Kidney tubule cell (primary cell): Measurements from ENCODE around the gene FKBP3.
"Not testable (repeated sequence)": the region's sequence is repeated elsewhere in the genome, so short reads cannot be mapped to it uniquely, and the experiment has no call there.

ENCODE experiments used
- DNase-seq: peaks from one replicate; pipeline ENCODE4 v3.0.0-alpha.2; 2018; ENCODE audit warnings: low spot score

Gene FKBP3

DNA sequence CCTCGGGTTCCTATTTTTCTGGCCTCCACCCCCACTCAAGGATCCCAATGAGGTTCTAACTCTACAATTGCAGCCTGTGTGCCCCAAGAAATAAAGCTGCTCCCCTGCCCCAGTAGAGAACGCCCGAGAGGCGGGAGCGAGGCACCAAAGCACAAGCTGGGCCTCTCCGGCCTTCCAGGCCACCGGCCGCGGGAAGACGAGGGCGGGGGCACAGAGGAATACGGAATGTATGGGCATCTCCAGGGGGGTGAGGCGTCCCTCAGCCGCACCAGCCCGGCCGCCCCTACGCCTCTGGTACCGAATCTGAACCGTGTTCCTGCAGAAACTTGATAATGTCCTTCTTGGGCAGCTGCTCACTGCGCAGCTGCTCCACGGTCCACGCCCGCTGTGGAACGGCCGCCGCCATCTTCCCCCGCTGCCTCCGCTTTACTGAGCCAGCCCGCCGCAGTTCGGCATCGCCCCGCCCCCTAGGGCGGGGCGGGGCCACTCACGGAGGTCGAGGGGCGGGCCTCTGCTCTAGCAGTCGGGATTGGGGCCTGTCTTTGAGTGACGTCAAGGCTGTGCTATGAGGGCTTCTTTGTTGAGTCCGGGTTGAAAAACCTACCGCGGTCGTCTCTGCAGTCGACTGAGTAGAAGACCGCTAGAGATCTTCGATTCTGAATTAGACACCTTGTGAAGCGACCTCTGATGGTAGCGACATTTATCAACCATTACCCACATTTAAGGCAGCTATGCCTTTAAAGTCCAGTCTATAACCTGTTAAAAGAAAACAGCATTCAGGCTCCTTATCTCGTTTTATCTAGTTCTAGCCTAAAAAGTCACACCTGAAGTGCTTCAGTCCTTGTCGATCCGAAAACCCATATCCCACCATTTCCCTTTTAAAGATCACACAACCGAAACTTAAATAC lies at the start of gene FKBP3:
Gene FKBP3 (minus strand): TSS at position 431 of the 908 bp plus-strand sequence. CDS start 25 bp downstream, at position 406.
- peak; percentile 99 for DNase-seq

DNA sequence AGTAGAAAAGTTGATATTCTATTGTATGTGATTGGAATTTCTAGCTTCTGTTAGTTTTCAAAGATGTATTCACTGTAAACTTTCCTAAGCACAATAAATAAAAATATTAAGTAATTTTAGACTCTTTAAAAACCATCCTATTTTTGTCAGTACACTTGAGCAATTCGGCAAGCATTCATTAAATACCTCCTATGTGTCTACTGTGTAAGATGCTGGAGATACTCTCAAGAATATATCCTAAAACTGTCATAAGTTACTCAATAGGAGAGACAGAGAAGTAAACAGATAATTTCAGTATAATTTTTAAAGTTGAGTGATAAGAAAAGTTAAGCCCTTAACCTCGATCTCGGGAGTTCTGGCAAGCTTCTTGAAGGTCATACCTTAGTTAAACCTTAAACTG lies 47.5 kb upstream of the FKBP3 start:
- no peak for DNase-seq

DNA sequence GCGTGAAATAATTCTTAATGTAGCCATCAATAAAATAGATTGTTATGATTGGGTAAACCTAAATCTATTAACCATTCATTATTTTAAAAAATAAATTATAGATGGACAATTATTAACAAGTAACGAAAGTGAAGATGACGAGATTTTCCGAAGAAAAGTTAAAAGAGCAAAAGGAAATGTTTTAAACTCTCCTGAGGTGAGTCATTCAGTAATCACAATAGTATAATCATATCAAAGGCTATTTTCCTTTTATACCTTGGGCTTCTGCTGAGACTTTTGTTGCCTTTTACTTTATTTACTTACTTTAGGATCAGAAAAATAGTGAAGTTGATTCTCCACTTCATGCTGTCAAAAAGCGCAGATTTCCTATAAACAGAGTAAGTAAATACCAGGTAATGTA lies 47.0 kb upstream of the FKBP3 start:
- DNase-seq: no peak

DNA sequence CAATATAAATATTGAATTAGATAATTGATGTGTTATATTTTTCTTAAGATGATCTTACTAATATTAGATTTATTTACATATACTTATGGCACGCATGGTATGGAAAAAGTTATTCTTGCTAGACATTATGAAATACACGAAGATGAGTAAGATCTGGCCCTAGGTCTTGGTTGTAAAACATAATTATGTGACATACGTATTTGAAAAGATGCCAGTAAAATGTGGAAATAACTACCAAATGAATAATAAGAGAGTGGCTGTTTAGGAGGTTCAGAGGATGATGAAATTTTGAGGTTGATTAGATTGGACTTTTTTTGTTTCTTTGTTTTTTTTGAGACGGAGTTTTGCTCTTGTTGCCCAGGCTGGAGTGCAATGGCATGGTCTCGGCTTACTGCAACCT lies 42.8 kb upstream of the FKBP3 start:
- DNase-seq: no peak

DNA sequence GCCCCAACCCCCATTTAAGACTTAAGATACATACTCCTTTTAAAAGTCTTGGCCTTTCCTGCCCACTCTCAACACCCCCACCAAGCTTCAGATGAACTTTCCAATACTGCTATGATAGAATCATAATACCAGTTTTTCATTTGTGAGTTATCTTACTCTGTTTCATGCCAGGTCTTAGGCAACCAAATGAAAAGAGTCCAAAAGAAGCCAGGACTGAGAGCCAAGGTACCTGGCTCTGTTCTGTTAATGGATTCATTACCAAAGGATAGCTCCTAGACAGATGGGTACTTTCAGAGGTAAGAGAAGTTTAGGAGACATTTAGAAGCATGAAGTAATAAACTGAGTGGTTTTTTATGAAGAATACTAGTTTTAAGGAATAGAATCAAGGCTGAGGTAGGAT lies 35.6 kb upstream of the FKBP3 start:
- no peak for DNase-seq

DNA sequence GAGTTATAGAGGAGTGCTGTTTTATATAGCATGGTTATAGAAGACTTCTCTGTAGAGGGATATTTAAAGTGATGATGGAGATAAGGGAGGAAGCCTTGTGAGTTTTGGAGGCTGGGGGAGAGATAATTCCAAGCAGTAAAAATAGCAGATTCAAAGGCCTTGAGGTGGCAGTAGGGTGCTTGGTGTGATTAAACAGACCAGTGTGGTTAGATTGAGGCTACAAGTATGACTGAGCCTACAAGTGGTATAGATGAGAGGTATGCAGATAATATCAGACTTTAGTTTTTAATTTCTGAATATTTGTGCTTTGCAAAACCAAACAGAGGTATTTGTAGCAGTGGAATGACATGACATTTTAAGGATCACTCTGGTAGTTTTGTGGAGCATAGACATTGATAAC lies 21.8 kb upstream of the FKBP3 start:
- DNase-seq: no peak

DNA sequence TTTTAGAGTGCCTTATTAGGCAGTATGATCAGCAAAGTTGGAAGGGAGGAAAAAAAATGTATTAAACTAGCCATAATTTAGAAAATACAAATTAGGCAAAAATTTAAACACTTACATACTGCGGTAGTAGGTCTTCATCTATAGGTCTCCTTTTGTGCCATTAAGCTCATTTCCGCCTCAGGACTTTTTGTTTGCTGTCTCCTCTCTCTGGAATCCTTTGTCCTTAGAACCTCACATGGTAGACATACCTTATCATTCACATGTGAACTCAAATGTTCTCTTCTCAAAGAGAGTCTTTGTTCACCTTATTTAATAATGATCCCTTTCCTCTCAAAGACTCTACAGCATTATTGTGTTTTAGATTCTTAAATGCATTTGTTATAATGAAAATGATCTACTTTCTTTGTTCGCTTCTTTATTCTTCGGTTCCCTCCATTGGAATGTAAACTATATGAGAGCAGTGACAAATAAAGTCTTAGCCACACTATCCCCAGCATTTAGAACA lies 16.2 kb upstream of the FKBP3 start:
- DNase-seq: no peak

DNA sequence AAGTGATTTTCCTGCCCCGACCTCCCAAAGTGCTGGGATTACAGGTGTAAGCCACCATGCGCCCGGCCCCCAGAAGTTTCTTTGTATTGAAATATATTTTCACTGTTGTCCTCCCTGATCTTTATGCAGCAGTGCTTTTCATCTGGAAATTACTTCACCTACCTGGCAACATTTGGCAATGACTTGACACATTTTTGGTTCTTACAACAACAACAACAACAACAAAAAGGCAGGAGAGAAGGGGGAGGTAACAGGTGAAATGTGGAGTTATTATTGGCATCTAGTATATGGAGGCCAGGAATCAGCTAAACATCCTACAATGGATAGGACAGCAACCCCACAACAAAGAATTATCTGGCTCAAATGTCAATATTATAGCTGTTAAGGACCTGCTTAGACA lies 15.3 kb upstream of the FKBP3 start:
- DNase-seq: no peak

DNA sequence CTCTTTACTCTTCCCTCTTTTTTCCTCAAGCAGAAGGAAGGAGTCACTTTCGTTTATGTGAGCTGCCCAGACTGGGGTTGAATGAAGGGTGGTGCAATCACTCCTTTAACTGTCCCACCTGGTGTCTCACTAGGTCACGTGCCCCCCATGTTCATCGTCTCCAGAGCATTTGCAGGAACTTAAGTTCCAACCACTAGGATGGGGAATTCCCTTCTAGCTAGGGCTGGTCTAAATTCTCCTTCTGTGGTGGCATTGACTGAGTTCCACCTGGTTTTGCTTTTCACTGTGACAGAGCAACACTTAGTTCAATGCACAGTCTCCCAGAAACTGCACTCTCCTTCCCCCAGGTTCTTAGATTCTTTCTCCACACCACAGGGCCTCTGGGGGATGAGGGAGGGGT lies 10.9 kb upstream of the FKBP3 start:
- no peak for DNase-seq

DNA sequence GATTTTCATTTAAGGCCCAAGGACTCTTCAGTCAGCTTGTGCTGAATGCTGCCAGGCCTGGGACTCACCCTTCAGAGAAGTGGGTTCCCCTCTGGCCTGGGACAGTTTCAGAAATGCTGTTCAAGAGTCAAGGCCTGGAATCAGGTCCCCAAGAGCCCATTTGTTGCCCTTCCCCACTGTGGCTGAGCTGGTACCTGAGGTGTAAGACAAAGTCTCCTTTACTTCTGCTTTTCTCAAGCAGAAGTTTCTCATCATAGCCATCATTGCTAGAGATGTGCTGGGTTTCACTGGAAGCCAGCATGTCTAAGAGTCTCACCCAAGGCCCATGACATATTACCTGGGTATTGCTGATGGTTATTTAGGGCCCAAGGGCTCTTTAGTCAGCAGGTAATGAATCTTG lies 10.4 kb upstream of the FKBP3 start:
- DNase-seq: no peak

DNA sequence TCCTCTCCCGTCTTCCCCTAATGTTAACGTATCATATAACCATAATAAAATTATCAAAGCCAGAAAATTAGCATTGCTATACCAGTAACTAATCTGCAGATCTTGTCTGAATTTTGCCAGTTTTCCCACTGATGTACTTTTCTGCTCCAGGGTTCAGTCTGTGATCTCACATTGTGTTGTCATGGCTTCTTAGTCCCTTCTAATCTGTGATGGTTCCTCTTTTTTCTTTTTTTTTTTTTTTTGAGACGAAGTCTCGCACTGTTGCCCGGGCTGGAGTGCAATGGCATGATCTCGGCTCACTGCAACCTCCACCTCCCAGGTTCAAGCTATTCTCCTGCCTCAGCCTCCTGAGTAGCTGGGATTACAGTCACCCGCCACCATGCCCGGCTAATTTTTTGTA lies 7.8 kb upstream of the FKBP3 start:
- DNase-seq: not testable (repeated sequence)

DNA sequence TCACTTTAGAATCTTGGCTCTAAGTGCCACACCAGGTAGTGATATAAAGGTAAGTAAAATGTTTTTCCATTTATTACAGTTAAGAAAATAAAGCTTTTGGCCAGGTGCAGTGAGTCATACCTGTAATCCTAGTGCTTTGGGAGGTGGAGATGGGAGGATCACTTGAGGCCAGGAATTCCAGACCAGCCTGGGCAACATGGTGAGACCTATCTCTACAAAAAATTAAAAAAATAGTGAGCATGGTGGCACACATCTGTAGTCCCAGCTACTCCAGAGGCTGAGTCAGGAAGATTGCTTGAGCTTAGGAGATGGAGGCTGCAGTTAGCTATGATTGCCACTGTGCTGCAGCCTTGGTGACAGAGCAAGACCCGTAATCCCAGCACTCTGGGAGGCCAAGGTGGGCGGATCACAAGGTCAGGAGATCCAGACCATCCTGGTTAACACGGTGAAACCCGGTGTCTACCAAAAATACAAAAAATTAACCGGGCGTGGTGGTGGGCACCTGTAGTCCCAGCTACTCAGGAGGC lies 6.4 kb upstream of the FKBP3 start:
- peak; percentile 9 for DNase-seq

DNA sequence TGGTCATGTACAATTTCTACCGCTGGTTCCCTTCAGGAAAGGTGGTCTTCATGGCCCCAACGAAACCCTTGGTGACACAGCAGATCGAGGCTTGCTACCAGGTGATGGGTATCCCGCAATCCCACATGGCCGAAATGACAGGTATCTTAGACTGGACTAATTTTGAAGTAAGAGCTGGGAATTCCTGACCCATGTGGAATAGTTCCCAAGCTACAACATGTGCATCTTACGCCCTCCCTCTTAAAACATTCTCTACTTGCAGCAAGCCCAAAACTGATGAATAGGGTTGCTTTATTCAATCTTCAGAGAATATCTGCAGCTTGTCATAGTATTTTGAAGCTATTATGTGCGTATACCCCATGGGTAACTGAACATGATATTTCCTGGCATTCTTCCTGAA lies 2.1 kb upstream of the FKBP3 start:
- no peak for DNase-seq

DNA sequence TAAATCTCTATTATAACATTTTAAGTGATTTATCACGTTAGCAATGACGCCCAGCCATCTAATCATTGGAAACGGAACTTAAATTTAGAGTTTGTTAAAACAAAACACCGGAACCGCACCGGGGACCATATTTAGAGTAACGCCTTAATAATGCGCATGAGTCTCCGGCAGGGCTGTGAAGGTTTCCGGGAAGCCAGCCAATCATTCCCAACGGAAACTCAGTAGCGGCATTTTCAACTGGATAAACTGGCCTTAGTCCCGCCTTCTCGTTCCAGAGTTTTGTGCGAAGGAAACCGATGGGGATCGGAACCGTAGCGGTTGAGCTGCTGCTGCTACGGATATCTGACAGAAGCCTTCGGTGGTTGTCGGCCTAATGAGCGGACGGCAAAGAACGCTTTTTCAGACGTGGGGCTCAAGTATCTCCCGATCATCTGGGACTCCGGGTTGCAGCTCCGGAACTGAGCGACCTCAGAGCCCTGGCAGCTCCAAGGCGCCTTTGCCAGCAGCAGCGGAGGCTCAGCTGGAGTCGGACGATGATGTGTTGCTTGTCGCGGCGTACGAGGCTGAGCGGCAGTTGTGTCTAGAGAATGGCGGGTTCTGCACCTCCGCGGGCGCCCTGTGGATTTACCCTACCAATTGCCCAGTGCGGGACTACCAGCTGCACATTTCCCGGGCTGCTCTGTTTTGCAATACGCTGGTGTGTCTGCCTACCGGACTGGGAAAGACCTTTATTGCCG lies 1.5 kb upstream of the FKBP3 start, which contains the start of gene FANCM:
Gene FANCM (plus strand): TSS at position 272 of the 737 bp plus-strand sequence. CDS start 102 bp downstream, at position 374.
- DNase-seq: peak; percentile 97

DNA sequence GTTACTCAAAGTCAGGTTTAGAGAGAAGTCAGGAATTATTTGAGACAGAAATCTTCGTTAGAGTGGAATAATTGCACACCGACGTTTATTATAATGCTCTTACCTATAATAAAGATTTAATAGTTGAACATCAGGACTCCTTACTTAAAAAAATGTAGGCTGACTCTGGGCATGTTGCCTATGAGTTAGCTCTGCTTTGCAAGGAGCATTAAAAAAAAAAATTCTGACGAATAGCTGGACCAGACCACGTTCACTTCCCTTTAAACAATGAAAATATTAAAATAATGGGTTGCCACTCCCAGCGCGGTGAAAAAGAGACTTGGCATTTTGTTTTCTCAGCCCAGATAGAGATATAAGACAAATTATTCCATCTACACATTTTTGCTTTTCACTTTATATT lies 875 bp upstream of the FKBP3 start:
- no peak for DNase-seq

DNA sequence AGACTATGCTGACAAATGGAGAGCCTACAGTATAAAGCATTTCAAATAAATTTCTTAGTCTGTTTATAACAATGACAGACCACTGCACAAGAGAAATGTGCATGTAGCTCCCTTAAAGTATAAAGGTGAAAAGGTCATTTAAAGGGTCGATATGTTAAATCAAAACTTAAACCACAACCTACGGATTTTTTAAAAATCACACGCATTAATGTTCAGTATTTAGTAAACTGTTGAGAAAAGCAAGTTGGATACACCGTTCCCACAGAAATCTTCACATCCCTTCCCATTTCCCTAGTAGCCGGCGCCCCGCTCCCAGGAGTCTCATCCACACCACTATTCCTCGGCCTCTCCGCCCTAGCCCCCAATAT lies 614 bp downstream of the FKBP3 start:
- no peak for DNase-seq

DNA sequence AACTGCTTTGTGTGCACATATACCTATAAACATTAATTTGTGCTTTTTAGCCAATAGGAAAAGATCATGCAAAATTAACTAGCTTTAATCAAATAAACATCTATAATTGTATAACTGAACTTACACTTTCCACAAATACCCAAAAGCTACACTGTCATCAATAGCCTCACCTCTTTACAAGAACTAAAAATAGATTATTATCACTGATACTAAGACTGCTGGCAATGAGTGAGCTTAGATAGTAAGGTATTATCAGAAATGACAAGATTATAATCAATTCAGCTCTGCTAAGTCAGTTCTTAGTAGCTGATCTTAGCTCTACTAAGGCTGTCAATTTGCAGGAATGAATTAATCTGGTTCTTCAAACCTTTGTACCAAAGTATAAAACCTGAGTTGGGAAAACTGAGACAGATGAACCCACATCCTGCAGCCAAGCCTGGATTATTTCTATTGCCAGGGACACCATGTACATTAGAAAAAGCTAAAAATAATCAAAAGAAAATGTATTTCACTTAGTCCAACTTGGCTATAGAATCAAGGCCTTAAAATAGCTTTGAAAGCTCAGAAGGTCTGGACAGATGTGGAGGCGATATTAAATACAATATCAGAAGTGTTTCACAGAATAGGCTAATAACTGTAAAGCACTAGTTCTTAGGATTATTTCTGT lies 5.2 kb downstream of the FKBP3 start:
- DNase-seq: no peak

DNA sequence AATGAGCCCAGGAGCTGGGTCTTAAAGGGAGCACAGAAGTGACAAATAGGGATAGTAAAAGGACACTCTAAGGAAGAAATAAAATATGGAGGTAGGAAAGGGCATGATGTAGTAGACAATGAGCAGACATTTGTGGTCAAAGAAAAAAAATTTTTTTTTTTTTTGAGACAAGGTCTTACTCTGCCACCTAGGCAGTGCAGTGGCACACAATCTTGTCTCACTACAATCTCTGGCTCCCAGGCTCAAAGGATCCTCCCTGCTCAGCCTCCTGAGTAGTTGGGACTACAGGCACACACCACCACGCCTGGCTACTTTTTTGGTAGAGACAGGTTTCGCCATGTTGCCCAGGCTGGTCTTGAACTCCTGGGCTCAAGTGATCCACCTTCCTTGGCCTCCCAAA lies 8.5 kb downstream of the FKBP3 start:
- no peak for DNase-seq

DNA sequence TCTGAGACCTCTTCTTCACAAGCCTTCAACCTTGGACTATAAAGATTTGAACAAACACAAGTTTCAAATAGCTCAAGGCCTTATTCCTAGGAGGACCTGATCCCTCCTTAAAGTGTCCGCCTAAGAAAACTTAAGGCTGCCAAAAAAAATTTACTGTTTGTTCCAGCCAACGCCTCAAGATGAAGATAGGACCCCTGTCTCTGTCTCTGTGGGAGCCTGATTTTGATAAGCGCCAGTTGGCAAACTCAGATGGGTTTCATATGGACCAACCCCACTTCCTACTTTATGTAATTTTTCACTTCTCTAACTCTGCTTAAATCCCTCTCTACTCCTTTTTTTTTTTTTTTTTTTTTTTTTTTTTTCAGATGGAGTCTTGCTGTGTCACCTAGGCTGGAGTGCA lies 11.0 kb downstream of the FKBP3 start:
- no peak for DNase-seq

DNA sequence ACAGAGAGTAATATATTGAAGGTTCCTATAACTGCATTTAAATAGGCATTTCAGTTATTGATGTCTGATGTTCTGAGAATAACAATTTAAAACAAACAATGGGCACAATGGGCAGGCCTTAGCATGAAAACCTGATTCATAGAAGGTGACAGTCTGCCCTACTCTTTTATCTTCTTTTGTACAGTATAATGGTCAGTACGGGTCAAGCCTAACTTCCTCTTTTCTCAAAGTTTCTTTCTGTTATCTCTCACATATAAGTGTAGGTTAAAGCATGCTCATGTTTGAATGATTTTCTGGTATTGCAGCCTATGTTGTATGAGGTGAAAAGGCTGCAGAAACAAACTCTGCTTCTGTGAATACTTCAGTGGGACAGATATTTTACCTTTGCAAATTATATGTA lies 14.2 kb downstream of the FKBP3 start:
- no peak for DNase-seq

DNA sequence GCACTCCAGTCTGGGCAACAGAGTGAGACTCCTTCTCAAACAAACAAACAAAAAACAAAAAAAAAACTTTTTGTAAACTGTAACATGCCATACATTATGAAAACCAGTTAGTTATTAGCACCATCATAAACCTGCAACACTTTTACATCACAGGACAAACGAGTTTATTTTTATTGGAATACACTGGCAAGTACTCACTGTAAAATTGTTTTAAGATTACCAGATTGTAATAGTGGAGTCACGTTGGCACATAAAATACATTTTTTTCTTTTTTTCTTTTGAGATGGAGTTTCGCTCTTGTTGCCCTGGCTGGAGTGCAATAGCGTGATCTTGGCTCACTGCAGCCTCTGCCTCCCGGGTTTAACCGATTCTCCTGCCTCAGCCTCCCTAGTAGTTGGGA lies 15.7 kb downstream of the FKBP3 start:
- no peak for DNase-seq

DNA sequence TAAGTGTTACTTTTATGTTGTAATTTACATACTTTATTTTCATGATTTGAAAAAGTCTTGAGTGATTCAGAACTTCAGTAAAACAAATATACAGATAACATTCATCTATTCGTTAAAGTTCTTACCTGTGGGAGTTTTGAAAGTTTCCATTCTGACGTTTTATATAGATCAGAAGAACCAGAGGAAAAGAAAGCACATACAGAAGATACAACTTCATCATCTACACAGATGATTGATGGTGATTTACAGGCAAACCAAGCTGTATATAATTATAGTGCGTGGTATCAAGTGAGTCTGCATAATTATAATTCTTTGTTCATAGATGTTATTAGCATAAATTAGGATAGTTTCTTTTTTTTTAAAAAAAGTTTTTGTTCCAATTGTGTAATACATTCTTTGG lies 20.0 kb downstream of the FKBP3 start:
- DNase-seq: no peak
